Right kidney (tissue), 9 donors: Measurements from ENCODE around the gene RELL2.
A peak's percentile ranks its signal among the peaks of the same experiment; 100 is the strongest.
"Not testable (repeated sequence)": the region's sequence is repeated elsewhere in the genome, so short reads cannot be mapped to it uniquely, and the experiment has no call there.

Experiments
- DNase-seq: peaks from one replicate; pipeline ENCODE4 v3.0.0-alpha.2; 2016
- long read RNA-seq, 8 donors: transcript quantifications; one replicate each; lab custom pipeline, GENCODE V29; 2026

Gene RELL2, protein sequence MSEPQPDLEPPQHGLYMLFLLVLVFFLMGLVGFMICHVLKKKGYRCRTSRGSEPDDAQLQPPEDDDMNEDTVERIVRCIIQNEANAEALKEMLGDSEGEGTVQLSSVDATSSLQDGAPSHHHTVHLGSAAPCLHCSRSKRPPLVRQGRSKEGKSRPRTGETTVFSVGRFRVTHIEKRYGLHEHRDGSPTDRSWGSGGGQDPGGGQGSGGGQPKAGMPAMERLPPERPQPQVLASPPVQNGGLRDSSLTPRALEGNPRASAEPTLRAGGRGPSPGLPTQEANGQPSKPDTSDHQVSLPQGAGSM
- long read RNA-seq, donor 1, partial matches to known transcripts: 0 of 1 reads
- long read RNA-seq, donor 1, other reads (novel, unspliced or antisense): 0 of 1 reads
- long read RNA-seq, donor 2: 0 reads
- long read RNA-seq, donor 3, partial matches to known transcripts: 0 of 1 reads
- long read RNA-seq, donor 3, other reads (novel, unspliced or antisense): 0 of 1 reads
- long read RNA-seq, donor 4, partial matches to known transcripts: 0 of 1 reads
- long read RNA-seq, donor 4, other reads (novel, unspliced or antisense): 0 of 1 reads
- long read RNA-seq, donor 5: 0 reads
- long read RNA-seq, donor 6, partial matches to known transcripts: 0 of 1 reads
- long read RNA-seq, donor 6, other reads (novel, unspliced or antisense): 0 of 1 reads
- long read RNA-seq, donor 7, partial matches to known transcripts: 0 of 1 reads
- long read RNA-seq, donor 7, other reads (novel, unspliced or antisense): 0 of 1 reads
- long read RNA-seq, donor 8: 0 reads

DNA sequence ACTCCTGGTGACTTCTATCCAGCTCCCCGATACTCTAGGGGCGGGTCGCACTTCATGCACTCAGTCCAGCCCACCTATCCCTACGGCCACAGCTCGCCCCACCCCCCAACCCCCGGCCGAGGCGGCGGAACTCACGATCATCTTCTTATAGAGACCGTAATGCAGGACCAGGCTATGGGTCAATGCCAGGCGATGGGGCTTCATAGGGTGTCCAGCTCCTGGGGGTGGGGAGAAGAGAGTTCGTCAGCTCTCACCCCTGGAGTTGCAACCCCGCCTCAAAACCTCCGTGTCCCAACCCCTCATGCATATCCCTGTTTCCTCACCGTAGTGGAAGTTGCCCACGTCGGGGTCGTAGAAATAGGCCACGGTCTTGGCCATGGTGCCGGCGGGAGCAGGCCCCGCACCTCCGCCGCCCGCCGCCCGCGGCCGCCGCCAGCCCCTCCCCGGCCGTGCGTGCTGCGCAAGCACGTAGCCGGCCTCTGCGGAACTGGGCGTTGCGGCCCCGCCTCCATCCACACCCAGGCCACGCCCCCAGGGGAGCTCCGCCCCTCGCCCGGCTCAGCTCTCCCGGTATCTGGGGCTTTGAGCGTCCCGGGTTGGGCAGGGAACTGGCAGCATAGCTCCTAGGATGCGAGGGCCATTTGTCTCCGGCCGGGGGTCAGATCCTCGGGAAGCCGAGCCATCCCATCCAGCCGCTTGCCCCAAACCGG is at the start of gene RELL2, which contains the start of gene HDAC3:
Gene RELL2, plus strand, starts transcription at position 585 of the 710 bp plus-strand sequence. CDS start 1,229 bp downstream, outside the sequence.
Gene HDAC3, minus strand, starts transcription at position 437 of the 710 bp plus-strand sequence. Its CDS starts 59 bp downstream, at position 378.
- DNase-seq: peak; percentile 91

DNA sequence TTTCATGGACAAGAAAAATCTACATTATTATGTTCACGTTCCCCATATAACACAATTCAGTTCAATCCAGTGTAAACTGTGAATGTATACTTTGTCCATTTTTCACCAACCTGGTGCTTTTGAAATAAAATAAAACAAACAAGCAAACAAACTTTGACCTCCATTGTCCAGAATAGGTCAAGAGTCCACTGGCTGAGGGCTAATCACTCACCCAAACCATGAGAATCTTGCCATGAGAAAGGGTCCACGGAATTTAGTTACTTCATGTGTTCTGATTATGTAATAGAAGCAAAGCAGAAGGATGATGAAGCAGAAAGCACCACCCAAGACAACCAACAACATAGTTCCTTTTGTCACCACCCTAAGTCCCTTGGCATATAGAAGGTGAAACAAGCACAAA is 46.7 kb upstream of the RELL2 start:
- no peak for DNase-seq

DNA sequence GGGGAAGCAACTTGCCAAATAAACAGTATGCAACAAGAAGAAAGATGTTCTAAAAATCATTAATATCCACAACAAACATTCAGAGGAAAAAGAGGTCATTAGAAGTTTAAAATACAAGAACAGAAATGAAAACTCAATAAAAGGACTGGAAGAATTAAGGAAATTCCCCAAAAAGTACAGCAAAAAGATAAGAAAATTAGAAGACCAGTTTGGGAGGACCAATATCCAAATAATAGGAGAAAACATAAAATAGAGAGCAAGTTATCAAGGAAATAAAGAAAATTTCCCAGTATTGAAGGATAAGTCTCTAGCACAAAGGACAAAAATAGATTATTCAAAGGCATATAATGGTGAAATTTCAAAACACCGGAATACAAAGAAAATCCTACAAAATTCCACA is 39.9 kb upstream of the RELL2 start:
- DNase-seq: no peak

DNA sequence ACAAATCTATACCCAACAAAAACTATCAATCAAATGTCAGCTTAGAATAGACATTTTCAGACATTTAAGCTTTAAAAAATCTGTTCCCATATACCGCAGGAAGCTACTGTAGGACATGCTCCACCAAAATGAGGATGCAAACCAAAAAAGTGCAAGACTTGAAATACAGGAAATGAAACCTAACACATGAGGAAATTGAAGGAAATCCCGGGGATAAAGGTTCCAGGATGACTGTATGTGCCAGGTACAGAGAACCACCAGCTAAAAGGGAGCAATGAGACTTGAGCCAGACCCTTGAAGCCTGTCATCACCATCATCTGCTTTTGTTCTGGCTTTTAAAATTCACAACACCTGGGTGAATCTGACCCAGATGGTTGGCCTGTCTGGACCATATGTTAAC is 39.4 kb upstream of the RELL2 start:
- DNase-seq: no peak

DNA sequence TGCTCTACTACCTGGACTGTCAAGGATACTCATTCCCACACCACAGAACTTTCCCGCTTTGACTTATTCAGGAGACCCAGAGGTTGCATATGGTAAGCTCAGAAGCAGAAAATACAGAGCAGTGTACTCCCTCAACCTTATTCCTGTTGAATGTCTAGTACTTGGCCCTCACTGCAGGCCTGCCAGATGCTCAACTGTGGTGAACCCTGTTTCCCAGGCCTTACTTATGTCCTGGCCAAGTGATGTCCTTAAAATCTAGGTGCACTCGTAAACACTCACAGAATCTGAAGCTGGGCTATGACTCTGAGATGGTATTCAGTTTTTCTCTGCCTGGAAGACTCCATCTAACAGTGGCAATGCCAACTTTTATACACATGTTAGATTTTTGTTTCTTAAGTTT is 39.0 kb upstream of the RELL2 start:
- DNase-seq: no peak

DNA sequence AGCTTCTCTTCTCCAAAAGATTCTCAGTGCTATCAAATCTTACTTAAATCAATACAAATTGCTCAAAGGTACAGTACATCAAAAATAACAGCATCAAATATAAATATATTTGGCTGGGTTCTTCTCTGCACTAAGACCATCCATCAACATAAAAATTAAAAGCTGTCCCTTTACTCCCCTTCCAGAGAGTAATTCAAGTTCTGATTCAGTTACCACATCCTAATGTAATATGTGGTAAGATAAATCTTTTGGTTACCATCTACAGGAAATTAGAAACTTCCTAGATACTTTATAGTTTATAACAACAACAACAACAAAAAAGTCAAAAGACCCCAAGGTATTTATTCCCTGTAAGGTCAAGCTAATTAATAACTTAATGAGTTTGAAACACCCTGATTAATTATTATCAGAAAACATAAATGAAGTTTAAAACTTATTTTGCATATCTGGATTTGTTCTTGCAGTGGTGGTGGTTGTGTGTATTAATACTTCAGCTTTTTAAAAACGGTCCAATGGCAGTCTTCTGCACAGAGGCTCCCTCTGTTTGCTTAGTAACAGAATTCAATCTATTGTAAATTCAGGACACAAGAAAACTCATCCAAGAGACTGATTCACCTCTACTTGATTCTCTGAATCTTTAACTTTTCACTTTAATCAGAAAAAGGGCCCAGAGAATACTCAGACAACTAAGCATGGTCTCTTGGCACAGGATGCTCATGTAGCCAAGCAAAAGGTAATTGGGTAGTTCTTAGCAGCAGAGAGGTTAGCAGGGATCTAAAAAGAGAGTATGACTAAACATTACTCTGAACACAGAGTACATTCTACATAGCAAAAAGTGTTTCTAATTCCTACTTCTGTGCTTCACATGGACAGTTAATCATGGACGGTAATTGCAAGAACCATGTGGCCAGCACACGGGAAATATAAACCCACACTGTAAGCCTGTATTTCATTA is 38.1 kb upstream of the RELL2 start:
- no peak for DNase-seq

DNA sequence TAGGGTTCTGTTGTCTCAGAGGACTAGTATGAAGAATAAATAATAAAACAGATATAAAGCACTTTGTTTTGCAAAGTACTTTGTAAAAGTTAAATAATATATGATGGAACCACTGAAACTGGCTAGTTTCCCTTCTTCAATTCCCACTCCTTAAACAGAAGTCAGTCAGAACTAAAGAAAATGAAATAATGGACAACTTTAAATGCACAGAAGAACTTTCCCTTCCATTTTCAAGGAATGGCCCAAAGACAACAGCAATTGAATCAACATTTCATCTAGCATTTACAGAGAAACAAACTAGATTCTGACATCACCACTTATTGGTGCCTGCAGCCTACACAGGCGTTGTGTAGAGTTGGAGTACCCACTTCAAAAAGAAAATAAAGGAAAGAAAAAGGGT is 34.2 kb upstream of the RELL2 start:
- no peak for DNase-seq

DNA sequence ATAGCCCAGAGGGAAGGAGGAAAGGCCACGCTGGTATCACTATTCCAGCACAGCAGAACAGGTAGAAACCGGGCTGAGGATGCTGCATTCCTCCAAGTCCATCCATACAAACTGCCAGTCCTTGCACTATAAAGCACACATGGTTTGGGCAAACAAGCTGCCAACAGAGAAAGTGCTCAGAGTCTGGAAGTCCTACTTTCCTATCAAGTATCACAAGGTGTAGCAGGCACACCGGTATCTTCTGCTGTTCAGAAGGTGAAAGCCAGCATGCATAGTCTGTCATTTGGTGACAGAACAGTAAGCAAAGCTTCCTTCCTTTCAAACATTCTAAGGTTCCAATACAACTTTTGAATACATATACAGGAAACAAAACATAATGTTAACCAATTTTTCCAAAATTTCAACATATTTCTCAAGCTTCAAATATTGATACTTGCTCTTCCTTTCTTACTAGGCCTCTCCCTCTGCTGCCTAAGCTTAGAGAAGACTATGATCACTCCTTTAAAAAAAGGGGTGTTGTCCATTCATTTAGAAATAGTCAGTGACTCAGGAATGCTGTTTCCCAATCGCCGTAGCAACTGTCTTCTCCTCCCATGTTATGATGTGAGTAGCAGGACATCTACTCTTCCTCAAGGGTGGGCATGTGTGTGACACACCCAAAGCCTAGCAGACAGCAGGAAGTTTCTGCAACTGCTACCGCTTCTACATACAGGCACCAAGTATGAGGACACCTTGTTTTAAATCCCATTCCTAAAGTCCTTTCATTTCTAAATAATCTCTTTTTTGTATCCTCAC is 32.7 kb upstream of the RELL2 start:
- DNase-seq: no peak

DNA sequence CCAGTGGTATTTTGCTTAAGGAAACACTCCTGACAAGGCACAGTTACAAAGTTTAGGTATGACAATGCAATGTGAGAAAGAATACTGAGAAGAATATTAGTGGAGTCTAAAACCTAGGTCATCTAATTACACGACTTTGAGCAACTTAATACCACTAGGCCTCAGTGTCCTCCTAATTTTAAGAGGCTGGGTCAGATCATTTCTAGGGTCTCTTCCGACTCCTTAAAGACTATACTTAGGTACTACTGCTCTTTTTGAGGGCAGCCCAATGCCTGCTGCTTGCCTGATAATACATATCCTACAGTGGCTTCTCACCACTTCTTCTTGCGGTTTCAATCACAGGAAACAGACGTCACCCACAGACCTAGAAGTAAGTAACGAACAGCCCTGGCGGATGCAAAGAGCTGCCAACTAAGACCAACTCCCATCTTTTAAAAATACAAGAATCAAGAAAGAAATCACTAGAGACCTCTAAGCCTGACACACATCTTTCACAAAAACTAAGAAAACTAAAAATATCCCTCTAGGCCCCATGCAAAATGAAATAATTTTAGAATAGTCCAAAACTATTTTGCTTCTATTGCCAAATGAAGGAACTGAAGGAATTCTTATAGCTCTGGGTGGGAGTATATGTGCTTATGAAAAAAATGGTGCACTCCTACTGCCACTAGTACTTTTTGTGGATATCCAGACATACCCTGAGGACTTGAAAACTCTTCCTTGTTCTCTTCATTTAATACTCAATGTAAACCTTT is 31.1 kb upstream of the RELL2 start:
- no peak for DNase-seq

DNA sequence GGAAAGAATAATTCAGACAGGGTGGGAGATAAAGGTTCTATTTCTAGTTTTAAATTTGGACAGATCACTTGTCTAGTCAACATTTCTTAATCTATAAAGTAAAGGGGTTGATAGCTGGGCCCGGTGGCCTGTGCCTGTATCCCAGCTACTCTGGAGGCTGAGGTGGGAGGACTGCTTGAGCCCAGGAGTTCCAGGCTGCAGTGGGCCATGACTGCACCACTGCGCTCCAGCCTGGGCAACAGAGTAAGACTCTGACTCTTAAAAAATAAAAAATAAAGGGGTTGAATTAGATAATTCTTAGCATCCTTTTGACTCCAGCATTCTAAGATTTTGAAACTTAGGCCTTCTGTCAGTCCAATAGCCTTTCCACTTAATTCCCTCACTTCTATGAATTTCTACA is 28.8 kb upstream of the RELL2 start:
- DNase-seq: no peak

DNA sequence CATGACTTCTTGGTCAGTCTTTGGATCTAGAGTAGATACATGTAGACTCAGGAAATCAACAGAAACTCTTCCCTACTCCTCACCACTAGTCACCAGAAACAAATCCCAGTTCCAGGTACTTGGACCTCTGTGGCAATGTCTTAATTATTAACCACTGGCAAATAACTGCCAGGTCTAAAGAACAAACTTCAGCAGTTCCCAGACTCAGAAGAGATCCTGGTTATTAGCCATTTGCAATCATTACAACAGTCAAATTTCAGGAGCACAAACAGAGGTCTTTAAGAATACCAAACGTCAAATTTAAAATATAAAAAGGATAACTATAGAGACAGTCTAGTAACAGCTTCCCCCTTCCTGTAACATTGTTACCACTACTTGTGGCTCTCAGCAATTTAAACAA is 28.2 kb upstream of the RELL2 start:
- DNase-seq: no peak

DNA sequence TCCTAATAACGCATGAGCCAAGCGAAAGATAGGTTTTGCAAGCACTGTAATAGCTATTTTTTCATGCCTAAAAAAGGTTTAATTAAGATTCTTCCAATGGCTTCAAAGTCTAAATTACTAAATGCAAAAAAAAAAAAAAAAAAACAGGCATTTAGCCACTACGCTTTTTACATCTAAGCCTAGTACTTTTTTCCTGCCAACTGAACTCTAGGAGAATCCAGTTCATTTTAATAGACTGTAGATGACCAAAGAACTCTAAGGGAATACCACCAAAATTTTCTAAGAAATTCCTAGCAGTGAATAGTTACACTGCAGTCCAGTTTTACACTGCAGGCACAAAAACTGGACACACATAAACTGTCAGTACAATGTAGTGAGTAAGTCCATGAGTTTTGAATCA is 27.8 kb upstream of the RELL2 start:
- no peak for DNase-seq

DNA sequence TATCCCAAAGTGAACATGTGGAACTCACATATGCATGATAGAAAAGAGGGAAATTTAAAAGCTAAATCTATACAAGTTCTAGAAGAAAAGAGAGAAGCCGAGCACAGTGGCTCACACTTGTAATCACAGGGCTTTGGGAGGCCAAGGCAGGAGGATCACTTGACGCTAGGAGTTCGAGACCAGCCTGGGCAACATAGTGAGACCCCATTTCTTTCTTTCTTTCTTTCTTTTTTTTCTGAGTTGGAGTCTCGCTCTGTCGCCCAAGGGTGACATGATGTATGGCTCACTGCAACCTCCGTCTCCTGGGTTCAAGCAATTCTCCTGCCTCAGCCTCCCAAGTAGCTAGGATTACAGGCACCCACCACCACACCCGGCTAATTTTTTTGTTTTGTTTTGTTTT is 26.9 kb upstream of the RELL2 start:
- DNase-seq: not testable (repeated sequence)

DNA sequence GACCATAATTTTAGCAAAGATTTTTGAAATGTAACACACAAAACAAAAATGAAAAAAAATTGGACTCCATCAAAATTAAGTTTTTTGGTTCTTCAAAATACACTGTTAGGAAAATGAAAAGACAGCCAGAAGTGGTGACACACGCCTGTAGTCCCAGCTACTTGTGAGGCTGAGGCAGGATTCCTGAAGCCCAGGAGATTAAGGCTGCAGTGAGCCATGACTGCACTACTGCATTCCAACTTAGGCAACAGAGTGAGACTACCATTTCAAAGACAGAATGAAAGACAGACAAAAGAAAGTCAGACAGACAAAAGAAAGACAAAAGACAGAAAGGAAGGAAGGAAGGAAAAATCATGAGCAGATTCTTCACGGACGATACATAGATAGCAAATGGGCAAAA is 25.5 kb upstream of the RELL2 start:
- no peak for DNase-seq

DNA sequence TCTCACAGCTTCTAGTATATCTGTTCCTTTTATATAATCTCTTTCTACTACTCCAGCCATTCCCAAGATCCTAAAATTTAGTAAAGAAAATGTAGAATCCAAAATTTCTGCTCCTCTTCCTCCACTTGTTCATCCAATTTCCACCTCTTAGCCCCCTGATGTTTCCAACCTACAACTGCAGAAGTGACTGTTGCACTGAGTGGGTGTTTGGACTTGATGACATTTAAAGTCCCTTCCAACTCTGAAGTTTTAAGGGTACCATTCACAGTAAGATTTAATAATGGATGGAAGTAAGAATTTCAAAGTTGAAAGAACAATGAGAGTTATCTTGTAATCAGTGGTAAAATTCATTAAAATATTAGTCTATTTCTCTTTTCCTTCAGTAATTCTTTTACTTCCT is 23.5 kb upstream of the RELL2 start:
- no peak for DNase-seq

DNA sequence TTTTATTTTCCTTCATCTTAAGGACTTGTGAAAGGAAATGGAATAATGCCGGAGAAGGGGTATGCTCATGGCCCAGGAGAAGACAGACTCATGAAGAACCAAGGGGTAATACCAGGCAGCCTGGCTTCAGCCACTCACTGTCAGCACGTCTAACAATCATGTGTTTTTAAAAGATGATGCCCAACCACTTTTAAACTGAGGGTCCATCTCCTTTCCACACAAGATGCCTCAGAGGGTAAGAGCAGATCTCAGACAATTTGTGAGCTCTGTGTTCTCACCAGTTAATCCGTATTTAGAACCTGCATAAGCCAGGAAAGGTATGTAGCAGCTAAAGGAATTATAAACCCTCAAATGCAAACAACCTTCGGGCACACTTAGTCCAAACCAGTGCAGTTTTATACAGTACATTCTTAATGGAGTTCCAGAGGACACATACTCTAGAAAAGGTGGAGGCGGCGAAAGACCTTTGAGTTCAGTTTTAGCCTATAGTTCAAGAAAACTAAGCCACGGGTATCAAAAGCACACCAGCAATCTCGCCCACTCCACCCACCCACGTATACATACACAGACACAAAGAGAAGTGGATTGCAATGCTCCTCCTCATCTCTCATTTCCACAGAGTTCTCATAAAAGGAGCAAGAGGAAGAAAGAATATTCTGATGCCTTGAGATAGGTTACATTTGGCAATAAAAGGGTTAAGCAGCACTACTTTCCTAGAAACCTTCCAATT is 20.6 kb upstream of the RELL2 start:
- no peak for DNase-seq

DNA sequence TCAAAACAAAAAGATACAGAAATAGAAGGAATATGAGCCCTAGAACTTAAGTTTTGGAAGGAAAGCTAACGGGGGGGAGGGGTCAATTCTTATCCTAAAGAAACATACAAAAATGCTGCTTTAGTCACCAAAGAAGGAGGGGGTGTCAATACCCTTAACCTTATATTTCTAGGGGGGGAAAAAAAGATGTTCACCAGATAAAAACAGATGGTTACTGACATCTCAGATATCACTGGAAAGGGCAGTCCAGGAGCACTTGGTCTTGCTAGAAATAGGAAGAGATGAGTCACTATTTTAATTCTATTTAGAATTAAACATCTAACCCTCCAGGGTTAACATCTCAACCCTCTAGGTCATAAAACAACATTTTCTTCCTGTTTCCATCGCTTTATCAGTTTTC is 19.7 kb upstream of the RELL2 start:
- no peak for DNase-seq

DNA sequence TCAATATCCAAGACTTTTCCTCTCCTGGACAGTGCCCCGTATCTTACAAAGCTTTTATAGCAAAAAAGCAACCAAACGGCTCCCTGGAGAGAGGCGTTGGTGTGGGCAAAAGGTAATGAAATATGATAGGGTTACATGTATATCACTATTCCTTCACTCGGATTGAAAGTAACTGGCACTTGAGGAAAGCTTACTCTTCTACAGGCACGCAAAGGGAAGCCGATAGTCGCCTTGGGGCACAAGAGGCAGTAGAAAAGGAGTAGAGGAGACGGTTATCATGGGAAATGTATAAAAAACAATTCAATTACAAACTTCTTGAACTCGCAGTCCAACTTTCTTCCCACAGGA is 19.1 kb upstream of the RELL2 start:
- DNase-seq: no peak

DNA sequence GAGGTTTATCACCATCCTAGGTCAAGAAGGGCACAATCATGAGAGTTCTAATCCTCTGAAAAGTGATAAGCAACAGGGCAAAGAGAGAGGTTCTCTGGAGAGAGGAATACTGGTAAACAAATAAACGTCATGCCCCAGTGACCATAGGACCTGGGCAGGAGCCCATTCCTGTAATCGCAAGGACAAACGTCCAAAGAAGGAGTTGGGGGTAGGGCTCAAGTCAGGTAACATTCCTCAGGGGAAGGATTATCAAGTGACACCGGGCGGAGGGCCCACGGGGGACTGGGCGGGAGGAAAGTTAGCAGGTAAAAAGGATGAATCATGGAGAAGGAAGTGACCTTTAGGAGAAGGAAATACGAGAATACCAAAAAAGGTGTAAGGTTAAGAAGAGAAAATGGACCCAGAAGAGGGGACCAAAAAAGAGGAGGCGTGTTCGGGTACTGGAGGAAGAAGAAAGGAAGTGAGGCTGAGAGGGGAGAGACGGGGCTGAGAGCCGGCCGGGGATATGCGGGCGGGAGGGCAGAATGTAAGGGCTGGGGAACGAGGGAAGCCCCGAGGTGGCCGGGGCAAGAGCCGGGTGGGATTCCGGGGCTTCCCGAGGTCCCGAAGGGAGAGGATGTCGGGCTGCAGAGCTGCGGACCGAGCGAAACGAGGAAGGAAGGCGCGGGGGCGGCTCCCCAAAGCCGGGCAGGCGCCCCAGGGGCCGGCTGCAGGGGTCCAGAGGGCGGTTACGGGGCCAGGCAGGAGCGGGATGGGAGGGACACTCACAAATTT is 18.6 kb upstream of the RELL2 start:
- DNase-seq: no peak
